HG03342 (cell line): Measurements from ENCODE around the gene CAPN2.
"Not testable (repeated sequence)": the region's sequence is repeated elsewhere in the genome, so short reads cannot be mapped to it uniquely, and the experiment has no call there.

ENCODE experiments used
- ATAC-seq: cut with Tn5 transposase; IDR thresholded peaks from one replicate; pipeline ENCODE4 v1.9.1; 2021; ENCODE audit warnings: mild to moderate bottlenecking, moderate library complexity; ENCODE audit not compliant: unreplicated experiment

Gene CAPN2

DNA sequence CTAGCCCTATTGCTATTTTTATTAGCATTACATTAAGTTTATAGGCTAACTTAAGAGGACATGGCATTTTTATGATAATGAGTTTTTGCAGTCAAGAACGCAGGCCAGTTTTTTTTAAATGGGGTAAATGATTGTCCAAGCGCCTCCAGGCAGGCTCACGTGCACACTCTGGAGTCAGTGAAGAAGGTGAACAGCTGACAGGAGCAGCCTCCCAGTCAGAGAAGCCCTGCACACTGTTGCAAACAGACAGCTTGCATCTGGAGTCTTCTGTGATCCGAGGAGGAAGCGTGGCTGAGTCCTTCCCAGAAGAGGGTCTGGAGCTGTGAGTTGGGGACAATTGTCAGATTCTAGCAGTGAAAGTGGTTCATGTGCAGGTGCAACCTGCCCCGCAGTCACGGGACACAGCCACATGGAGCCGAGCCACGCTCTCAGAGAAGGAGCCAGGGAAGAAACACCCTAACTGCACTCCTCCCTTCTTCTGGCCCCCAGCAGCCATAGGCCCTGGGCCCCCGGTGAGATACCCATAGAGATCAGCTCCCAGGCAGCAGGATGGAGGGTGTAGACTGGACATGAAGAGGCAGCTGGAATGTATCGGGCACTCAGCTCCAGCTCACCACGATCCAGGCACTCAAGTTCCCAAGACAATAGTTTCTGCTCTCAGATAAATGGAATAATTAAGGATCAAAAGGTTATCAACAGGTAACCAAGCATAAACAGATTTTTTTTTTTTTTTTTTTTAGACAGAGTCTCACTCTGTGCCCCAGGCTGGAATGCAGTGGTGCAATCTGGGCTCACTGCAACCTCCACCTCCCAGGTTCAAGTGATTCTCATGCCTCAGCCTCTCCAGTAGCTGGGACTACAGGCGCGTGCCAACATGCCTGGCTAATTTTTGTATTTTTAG is 26.4 kb downstream of the CAPN2 start:
- no peak for ATAC-seq

DNA sequence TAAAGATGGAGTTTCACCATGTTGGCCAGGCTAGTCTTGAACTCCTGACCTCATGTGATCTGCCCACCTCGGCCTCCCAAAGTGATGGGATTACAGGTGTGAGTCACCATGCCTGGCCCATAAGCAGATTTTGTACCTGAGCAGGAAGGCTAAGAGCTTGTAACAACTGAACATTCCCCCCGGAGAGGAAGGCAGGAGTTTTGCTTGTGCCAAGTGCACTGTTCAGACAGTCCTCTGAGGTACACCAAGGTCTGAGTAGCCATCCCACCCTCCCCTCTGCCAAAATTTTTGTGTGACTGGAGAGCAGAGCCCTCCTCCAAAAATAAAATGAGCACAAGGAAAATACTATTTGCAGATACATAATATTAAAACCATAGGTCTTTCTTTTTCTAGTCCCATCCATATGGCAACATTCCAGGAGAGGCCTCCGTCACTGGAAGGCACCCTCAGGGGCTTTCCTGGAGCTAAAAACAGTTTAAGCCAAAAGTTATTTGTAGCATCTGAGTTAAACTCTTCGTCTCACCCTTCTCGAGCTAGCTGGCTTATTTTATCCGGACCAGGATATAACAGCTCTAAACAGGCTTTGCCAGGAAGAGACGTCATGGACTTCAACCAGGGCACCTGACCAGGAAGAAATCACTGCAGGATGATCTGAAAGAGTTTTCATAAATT is 27.2 kb downstream of the CAPN2 start:
- no peak for ATAC-seq

DNA sequence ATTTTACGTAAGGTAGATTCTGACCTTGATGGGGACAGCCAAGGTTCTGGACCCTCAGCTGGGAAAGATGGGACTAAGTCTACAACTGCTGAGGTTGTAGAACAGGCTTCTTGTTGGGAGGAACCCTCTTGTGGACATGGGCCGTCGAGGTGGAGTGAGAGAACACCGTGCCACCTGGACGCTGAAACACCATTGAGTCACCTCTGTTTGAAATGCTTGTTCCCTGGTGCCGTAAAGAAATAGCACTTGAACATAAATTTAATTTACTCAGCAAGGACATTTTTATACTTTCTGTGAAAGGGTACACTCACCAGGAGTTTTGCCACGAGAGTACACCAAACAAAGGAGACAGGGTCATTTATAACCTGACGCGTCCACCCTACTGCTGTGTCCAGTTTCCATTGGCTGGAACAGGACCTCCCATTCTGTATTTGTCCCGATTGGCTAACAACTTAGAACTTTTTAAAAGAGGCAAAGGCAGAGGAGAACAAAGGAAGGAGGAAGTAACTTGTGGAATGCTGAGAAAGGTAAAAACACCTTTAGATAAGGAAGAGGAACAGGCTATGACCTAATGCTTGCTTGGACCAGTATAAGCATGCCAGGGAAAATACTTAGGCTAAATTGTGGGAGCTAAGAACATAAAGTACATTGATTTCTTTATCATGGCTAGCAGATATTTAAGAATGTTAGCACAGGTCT is 27.8 kb downstream of the CAPN2 start:
- not testable (repeated sequence) for ATAC-seq

DNA sequence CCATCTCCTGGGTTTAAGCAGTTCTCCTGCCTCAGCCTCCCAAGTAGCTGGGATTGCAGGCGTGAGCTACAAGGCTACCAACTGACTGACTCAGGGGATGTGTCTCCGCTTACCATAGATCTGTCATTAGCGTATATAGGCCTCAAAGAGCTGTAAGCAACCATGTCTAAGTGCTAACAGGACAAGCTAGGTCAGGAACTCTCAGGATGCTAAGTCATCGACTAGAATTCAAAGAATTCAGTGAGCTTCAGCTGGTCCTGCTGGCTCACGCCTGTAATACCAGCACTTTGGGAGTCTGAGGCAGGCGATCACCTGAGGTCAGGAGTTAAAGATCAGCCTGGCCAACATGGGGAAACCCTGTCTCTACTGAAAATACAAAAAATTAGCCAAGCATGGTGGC is 29.5 kb downstream of the CAPN2 start:
- ATAC-seq, result no peak

DNA sequence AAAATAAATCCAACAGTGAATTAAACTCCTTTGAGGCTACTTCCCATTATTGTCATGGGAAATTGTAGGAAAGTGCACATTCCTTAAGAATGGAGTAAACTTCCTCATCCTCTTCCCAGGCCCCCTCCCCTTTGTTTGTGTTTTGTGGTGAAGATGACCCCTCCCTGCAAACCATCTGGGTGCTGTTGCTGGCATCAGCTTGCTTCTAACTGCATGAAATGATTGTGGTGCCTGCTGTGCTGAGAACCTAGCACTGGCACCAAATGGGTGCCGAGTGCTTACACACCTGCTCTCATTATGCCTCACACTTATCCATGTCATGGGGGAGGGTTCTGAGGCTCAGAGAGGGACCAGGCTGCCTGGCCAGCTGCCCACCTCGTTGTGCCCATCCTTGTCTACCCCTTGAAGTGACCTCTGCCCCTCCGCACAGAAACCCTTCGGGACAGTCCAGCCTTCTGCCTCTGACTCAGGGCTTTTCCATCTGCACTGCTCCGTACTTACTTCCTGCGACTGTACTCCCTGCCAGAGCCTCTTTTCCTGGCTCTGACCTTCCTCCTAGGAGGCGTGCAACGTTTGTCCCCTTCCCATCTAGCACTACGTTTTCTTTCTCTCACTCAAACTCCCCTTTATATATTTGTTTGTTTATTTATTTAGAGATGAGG is 30.6 kb downstream of the CAPN2 start:
- ATAC-seq, result no peak

DNA sequence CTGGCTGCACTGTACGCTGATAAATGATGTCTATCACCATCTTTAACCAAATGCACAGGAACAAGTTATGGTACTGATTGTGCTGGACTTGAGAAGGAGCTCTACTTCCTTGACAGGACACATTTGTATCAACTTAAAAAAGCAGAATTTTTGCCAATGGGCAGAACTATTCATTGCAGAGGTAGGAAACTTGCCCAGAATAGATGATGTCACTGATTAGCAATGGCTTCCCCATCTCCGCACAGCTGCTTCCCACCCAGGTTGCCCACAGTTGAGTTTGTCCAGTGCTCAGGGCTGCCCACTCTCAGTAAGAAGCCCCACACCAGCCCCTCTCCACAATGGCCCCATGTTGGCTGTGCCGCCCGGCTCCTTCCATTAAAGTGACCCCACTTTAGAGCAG is 33.4 kb downstream of the CAPN2 start:
- ATAC-seq, result no peak

DNA sequence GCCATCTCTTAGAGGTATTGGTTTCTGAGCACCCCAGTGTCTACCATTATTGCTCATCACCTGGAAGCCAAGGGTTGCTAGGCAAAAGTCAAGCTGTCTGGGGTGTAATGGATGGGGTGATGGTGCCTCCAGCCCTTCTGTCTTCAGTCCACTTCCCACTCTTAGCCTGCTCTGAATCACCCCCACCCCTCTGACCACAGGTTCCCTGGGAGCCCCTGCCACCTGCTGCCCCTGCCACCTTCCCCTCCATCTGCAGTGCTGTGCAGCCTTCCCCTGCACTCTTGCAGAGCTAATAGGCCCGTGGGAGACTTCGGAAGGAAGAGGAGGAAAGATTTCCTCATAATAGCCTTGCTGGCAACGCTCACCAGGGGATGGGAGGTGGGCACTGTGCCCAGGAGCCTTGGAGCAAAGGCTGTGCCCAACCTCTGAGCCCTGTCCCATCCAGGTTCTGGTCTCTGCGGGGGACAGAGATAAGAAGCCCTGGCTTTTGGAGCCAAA is 35.5 kb downstream of the CAPN2 start:
- ATAC-seq, result no peak

DNA sequence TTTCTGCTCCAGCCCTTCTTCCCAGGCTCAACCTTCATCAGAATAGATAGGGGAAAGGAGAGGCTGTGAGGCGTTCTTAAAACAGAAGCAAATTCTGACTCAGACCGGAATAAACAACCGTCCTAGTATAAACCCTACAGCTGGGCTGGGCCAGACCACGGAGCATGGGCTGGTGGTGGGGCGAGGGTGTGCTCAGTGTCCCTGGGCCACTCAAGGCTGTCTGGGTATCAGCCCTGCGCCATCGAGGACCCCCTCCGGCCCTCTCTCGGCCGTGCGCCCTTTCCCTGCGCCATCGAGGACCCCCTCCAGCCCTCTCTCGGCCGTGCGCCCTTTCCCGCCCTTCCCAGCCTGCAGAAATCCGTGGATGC is 36.0 kb downstream of the CAPN2 start:
- no peak for ATAC-seq

DNA sequence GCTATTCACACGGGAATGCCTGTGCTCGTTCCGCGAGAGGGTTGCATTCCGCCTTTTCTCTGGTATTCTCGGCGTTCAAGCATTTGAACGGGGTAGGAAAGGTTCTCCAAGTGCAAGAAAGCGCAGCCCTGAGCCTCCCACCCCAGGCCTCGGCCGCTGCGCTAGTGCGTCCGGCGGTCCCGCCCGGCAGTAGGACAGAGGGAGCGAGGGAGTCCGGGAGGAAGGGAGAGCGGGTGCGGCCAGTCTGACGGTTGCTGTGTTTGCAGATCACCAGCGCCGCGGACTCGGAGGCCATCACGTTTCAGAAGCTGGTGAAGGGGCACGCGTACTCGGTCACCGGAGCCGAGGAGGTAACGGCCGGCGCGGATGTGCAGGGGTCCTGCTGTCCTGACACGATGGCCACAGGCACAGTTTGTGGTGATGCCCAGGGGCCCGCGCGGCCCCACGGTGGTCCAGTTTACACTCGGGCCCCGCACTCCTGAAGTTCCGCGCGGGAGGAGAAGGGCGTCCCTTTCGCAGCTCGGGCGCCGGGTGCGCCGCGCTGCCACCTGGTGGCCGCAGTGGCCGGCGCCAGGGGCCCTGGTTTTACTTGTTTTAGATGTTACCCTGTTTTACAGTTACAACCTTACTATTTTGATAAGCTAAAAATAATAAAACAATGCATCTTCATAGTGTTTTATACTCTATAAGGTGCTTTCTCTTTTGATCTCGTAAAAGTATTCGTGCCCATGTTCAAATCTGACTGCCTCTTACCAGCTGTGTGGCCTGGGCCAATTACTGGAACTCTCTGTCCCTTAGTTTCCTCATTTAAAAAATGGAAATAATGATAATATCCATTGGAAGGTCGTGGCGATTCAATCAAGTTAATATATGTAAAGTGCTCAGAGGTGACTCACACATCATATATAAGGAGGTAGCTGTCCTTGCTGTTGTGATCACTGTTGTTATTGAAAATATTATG is 36.7 kb downstream of the CAPN2 start:
- ATAC-seq, result peak; percentile 81

DNA sequence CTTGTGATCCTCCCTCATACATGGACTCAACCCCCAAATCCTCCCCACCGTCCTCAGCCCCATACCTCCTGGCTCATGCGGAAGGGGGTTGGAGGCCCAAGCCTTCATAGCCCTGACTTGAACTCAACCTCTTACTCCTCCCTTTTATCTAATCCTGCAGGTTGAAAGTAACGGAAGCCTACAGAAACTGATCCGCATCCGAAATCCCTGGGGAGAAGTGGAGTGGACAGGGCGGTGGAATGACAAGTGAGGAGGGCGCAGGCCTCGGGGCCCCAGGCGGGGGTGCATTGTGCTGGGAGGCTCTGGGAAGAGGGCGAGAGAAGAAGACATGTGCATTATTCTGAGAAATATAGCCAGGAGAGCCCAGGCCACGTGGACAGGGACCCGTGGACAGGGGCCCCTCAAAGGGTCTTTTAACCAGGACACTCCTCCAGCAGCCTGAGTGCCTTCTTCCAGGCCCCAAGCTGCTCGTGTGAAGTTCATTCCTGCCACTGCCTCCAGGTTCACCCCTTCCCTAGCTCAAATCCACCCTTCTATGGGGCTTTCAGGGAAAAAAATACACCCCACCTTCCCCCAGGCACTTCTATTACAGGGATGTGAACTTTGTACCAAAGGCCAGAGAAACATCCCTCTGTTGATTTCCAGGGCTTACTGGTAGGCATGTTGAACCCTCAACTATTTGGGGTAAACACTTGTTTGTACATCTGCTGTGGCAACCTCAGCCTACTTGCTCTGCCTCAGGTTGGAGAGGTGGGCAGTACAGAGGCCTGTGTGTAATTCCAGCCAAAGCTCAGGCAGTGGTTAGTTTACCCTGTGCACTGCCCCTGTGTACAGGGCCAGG is 38.6 kb downstream of the CAPN2 start:
- no peak for ATAC-seq

DNA sequence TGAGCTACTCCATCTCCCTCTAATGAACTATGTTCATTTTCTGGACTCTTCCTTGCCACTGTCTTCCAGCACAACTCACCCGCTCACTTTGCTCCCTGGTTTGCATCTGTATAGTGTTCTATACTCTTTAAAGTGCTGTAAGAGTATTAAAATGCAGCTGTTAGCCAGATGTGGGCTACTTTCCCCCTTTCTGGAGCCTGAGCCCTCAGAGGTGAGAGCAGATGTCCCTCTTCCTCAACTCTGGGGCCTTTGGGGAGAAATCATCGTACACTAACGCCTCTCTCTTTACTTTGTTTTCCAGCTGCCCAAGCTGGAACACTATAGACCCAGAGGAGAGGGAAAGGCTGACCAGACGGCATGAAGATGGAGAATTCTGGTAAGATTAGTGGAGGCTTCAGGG is 39.4 kb downstream of the CAPN2 start:
- ATAC-seq, result no peak

DNA sequence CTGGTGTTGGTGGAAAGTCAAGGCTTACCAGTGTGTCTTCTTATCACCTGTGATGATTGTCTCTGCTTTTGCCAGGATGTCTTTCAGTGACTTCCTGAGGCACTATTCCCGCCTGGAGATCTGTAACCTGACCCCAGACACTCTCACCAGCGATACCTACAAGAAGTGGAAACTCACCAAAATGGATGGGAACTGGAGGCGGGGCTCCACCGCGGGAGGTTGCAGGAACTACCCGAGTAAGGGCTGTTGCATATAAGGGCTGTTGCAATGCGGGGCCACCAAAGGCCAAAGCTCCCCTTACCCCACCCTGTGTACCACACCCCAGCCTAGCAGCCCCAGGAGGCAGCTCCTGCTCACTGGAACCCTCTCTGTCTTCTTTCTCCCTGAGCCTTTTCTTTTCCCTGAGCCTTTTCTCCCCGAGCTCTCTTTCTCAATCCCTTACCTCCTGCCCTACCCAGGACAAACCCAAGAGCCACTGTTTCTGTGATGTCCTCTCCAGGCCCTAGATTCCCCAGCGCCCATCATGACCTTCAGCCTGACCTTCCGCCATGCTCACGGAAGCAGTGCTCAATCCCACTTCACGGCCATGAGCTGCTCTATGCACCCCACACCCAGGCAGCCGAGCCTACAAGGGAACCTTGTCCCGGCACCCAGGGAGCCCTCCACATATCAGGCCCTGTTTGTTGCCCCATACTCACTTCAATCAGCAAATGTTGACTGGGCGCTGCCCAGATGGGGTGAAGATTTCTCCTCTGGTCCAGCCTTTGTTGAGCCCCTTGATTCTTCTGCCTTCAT is 40.6 kb downstream of the CAPN2 start:
- no peak for ATAC-seq

DNA sequence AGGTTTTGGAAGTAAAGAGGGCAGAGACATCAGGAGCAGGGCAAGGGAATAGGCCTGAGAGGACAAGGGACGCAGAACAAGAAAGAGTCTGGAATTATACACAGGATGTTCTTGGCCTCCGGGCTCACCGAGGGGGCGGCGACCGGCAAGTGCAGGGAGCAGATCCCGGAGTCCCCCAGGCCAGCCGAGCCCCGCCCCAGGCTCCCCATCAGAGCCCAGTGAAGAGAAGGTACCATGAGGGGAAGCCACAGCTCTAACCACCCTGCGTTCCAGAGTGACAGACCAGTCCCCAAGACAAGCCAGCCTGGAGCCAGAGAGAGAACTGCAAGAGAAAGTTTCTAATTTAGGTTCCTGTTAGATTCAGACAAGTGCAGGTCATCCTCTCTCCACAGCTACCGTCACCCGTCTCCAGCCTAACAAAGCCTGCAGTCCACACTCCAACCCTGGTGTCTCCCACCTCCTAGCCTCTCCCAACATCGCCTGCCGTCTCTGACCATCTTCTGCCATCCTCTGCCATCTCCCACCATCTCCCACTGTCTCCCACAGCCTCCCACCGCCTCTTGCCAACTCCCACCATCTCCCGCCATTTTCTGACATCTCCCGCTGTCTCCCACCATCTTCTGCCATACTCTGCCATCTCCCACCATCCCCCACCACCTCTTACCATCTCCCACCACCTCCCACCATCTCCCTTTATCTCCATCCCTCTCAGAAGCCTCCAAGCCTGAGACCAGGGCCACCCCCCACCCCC is 42.5 kb downstream of the CAPN2 start:
- ATAC-seq, result no peak

DNA sequence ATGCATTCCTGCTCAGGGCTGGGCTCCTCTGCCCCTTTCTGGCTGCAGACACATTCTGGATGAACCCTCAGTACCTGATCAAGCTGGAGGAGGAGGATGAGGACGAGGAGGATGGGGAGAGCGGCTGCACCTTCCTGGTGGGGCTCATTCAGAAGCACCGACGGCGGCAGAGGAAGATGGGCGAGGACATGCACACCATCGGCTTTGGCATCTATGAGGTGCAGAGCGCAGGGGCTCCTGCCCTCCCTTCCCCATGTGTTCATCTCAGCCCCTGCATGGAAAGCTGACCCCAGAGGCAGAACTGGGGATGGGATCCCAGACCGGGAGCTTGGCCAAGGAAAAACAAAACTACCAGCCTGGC is 43.1 kb downstream of the CAPN2 start:
- ATAC-seq, result no peak

DNA sequence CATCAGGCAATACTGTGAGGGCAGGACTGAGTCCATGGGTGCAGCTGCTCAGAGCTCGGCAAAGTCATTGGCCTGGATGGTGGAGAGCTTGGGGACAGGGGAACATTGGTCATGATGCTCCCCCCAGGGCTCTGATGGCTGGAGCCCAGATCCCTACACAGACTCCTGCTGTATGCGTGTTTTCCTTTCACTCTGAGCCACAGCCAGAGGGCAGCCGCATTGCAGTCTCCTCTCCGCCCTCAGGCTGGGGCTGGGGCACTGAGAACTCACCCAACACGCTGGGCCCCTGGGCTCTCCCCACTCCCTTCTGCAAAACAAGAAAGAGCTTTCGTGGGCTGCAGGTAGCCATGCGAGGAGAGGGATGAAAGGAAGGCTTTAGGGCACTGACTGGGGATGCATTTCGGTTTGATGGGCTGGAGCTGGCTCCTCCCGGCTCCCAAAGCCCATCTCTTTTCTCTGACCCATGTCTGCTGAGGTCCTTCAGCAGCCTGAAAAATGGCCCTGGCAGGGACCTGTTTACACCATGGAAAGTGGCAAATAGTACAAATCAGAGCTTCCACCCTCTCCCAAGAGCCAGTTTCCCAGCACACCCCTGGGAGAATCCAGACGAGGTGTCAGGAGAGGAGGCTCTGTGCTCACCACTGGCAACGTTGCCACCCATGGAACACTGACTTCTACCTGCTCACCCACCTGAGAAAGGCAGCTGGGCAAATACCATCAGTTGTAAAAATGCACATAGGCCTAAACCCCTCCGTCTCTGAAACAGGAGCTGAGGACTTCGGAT is 43.8 kb downstream of the CAPN2 start:
- no peak for ATAC-seq

DNA sequence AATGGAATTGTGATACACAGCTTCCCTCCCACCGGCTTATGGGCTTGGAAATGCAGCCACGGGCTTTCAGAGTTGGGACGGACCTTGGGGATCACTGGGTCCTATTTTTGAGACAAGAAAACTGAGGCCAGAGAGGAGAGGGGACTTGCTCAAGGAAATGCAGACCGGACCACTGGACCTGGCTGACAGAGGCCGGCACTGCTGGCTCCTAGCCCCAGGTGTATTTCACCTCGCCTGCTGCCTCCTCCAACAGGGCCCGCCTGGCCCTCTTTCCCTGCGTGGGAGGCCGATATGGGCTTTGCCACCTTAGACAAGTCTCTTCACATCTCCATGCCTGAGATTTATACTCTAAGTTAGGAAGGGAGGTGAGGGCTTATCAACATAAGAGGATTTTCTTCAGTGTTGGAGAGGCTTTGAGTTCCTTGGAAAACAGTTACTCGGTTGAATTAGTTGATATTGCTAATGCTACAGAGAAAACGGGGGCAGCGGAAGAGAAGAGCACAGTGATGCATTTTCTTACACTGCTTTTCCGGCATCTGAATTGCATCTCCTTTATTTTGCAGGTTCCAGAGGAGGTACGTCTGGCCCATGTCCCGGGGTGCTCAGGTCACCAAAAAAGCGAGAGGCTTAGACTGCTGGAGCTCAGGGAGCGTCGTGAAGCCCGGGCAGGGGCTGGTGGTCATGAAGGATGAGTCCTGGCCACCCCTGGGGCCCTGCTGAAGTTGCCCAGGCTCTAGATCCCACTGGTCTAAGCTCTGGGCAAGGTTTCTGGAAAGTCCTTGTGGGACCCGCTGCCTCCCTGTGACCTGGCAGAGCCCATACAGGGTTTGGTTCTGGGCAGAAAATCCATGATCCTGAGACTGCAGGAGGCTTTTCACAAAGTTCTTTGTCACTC is 44.7 kb downstream of the CAPN2 start:
- ATAC-seq, result no peak
